Spleen (tissue), 11 donors: ENCODE measurements around the gene HNRNPM. TPM values are rescaled to one million over a fixed set of nuclear protein-coding genes. Genes with fewer than 3 reads are reported as not detected.
A peak's percentile ranks its signal among the peaks of the same experiment; 100 is the strongest.

ENCODE experiments used
- DNase-seq: peaks from one replicate; pipeline ENCODE4 v3.0.0-alpha.2; 2020
- H3K27ac ChIP-seq, 8 donors: fragments of 200-600 bp; sonication (generic) in 7 of 8; 1 replicate in 4 of 8; 2 replicates in 4 of 8; pipeline versions ENCODE4 v1.5.0 to v1.8.0; 2016 to 2021; ENCODE audit warnings: inconsistent platforms in 4 of 8, mild to moderate bottlenecking in 4 of 8, moderate library complexity in 1 of 8
- H3K27me3 ChIP-seq, 7 donors: fragments of 200-600 bp; sonication (generic) in 6 of 7; replicated peaks in 1 of 7; 1 replicate in 4 of 7; 2 replicates in 3 of 7; pipeline versions ENCODE4 v1.5.0 to v1.8.0; 2016 to 2021; ENCODE audit warnings: inconsistent platforms in 3 of 7, mild to moderate bottlenecking in 1 of 7
- H3K36me3 ChIP-seq, 6 donors: fragments of 200-600 bp; sonication (generic) in 5 of 6; 1 replicate in 4 of 6; 2 replicates in 2 of 6; pipeline versions ENCODE4 v1.5.0 to v1.8.0; 2016 to 2021; ENCODE audit warnings: inconsistent platforms in 2 of 6
- H3K4me1 ChIP-seq, 6 donors: fragments of 200-600 bp; sonication (generic) in 5 of 6; 1 replicate in 3 of 6; 2 replicates in 3 of 6; pipeline versions ENCODE4 v1.5.0 to v1.8.0; 2016 to 2021; ENCODE audit warnings: inconsistent platforms in 3 of 6
- H3K4me3 ChIP-seq, 8 donors: fragments of 200-600 bp; sonication (generic) in 7 of 8; 1 replicate in 4 of 8; 2 replicates in 4 of 8; pipeline versions ENCODE4 v1.5.0 to v1.8.0; 2016 to 2021; ENCODE audit warnings: inconsistent platforms in 4 of 8, mild to moderate bottlenecking in 4 of 8, moderate library complexity in 2 of 8
- H3K9me3 ChIP-seq, 8 donors: fragments of 200-600 bp; sonication (generic) in 7 of 8; 1 replicate in 4 of 8; 2 replicates in 4 of 8; pipeline versions ENCODE4 v1.5.0 to v1.8.0; 2016 to 2021; ENCODE audit warnings: inconsistent platforms in 4 of 8
- CTCF ChIP-seq, 11 experiments: fragments of 200-600 bp in 7 of 11; fragments of 450-650 bp in 4 of 11; sonication (generic) in 4 of 11; IDR thresholded peaks in 8 of 11; conservative IDR thresholded peaks in 3 of 11; 1 replicate in 7 of 11; 2 replicates in 4 of 11; pipeline versions ENCODE4 v1.4.0 to v1.8.0; 2016 to 2021; ENCODE audit warnings: antibody characterized with exemption in 11 of 11, inconsistent platforms in 4 of 11, mild to moderate bottlenecking in 1 of 11
- POLR2A ChIP-seq, 3 donors: fragments of 450-650 bp; IDR thresholded peaks; one replicate each; pipeline ENCODE4 v1.5.1; 2017; ENCODE audit warnings: antibody characterized with exemption in 3 of 3, mild to moderate bottlenecking in 1 of 3
- POLR2AphosphoS5 ChIP-seq, 3 donors: sonication (generic); formaldehyde crosslinking; IDR thresholded peaks; one replicate each; pipeline ENCODE4 v1.5.1; 2017; ENCODE audit warnings: antibody characterized with exemption in 3 of 3
- WGBS, 5 donors: extraction: QIAGEN DNeasy Blood & Tissue Kit in 3 of 5; methylation state at CpG; one replicate each; pipeline versions ENCODE4 v1.1.5 to v1.1.7; 2013 to 2018; 5-methylcytosine and 5-hydroxymethylcytosine counted together
- intact Hi-C: fragments of 100-400 bp; cut with DNase I; formaldehyde crosslinking; loops from one replicate; pipeline ENCODE4 v1.15.0; 2023; ENCODE audit warnings: low total_unique reads
- polyA plus RNA-seq, 3 donors: library from polyadenylated mRNA; stranded (reverse); fragments of 200-250 nt; gene quantifications; one replicate each; pipeline ENCODE4 v1.2.1, GENCODE V29; 2013
- total RNA-seq, 7 donors: library from RNA; depleted of rRNA in 3 of 7; stranded (reverse); fragments of >200 nt in 3 of 7; fragmentation: NEBNext Ultra II Directional in 4 of 7; extraction: Animal tissue kit (Norgen Biotek cat#: 25700) in 4 of 7; gene quantifications; one replicate each; pipeline versions ENCODE4 v1.1.0 to v1.2.1, GENCODE V29; 2016 to 2021
- donor health status: healthy with polysubstance abuse.
- donor health status: DM: no; HTN: no; CAD: no; lungs with moderate emphysema.
- donor health status: DM: no; HTN: no; CAD: no.
- donor health status: Bipolar disorder and iron deficiency.
- donor health status: healthy.
- donor health status: DM: no; HTN: no; CAD: no.
- donor health status: DM: yes; HTN: yes; CAD: no.

Gene HNRNPM
- total and polyA plus RNA-seq, 10 donors = 77.1 to 229 (median 138) TPM

- intact Hi-C loops = no loop called here
- H3K27me3 ChIP-seq = peaks cover 0 to 8% (median 0%) of the 10 kb centered on the region in 7 donors
- H3K4me3 ChIP-seq = peak overlapping the region in 6 of 8 donors; percentile 7 to 58 (median 20)
- H3K9me3 ChIP-seq = no peaks in the 10 kb centered on the region
- H3K36me3 ChIP-seq = peaks cover 0 to 26% (median 0%) of the 10 kb centered on the region in 6 donors
- no peak for DNase-seq
- WGBS, 5 donors = 42 to 76% (median 61%) methylated on average over 4 to 6 of the region's 6 CpGs
- peaks cover 5 to 93% (median 33%) of the 10 kb centered on the region in 6 donors for H3K4me1 ChIP-seq
- peak overlapping the region in 7 of 8 donors; percentile 44 to 95 (median 79) for H3K27ac ChIP-seq
- TF ChIP-seq CTCF (IDR thresholded peaks at IDR 0.05 in 8 of 11, conservative IDR thresholded peaks at IDR 0.05 in 3 of 11) = no peak
- TF ChIP-seq POLR2AphosphoS5 (IDR thresholded peaks at IDR 0.05) = no peak
- no peak for TF ChIP-seq POLR2A (IDR thresholded peaks at IDR 0.05)
Observed at GRCh38 chr19:8501516-8501915, 56.7 kb downstream of the HNRNPM start.

- peaks cover 0 to 22% (median 0%) of the 10 kb centered on the region in 6 donors for H3K36me3 ChIP-seq
- TF ChIP-seq POLR2A (IDR thresholded peaks at IDR 0.05) (no peak), POLR2AphosphoS5 (IDR thresholded peaks at IDR 0.05) (peak in 1 of 3 donors; percentile 5)
- peaks cover 0 to 8% (median 0%) of the 10 kb centered on the region in 7 donors for H3K27me3 ChIP-seq
- H3K27ac ChIP-seq = peak overlapping the region in 7 of 8 donors; percentile 44 to 95 (median 79)
- 45 to 57% (median 46%) methylated on average over 9 to 14 of the region's 14 CpGs for WGBS, 5 donors
- peak overlapping the region in 6 of 8 donors; percentile 7 to 58 (median 20) for H3K4me3 ChIP-seq
- intact Hi-C loops = no loop called here
- DNase-seq = no peak
- no peaks in the 10 kb centered on the region for H3K9me3 ChIP-seq
- H3K4me1 ChIP-seq = peaks cover 5 to 94% (median 34%) of the 10 kb centered on the region in 6 donors
Observed at GRCh38 chr19:8501981-8502380, 57.2 kb downstream of the HNRNPM start.

- WGBS, 5 donors = 53 to 88% (median 64%) methylated on average over 7 of the region's 7 CpGs
- Histone ChIP-seq H3K27me3 (peaks cover 0 to 8% (median 0%) of the 10 kb centered on the region in 7 donors), H3K36me3 (peaks cover 0 to 8% (median 0%) of the 10 kb centered on the region in 6 donors), H3K4me1 (peaks cover 5 to 87% (median 34%) of the 10 kb centered on the region in 6 donors), H3K27ac (peak overlapping the region in 7 of 8 donors; percentile 20 to 95 (median 79)), H3K4me3 (peak overlapping the region in 1 of 8 donors; percentile 34), H3K9me3 (no peaks in the 10 kb centered on the region)
- peak in 1 of 3 donors; percentile 39 for TF ChIP-seq POLR2AphosphoS5 (IDR thresholded peaks at IDR 0.05)
- TF ChIP-seq POLR2A (IDR thresholded peaks at IDR 0.05) = no peak
- intact Hi-C loops = no loop called here
- no peak for DNase-seq
Observed at GRCh38 chr19:8503510-8503909, 58.7 kb downstream of the HNRNPM start.

- H3K36me3 ChIP-seq = peaks cover 0 to 2% (median 0%) of the 10 kb centered on the region in 6 donors
- H3K27ac ChIP-seq = peak overlapping the region in 6 of 8 donors; percentile 51 to 95 (median 81)
- TF ChIP-seq CTCF (IDR thresholded peaks at IDR 0.05 in 8 of 11, conservative IDR thresholded peaks at IDR 0.05 in 3 of 11) (no peak), POLR2AphosphoS5 (IDR thresholded peaks at IDR 0.05) (no peak), POLR2A (IDR thresholded peaks at IDR 0.05) (no peak)
- no peaks in the 10 kb centered on the region for H3K9me3 ChIP-seq
- DNase-seq = no peak
- no peak overlapping the region for H3K4me3 ChIP-seq
- peaks cover 0 to 8% (median 0%) of the 10 kb centered on the region in 7 donors for H3K27me3 ChIP-seq
- intact Hi-C loops = no loop called here
- peaks cover 5 to 82% (median 34%) of the 10 kb centered on the region in 6 donors for H3K4me1 ChIP-seq
- WGBS, 5 donors = 39 to 64% (median 54%) methylated on average over 7 of the region's 7 CpGs
Observed at GRCh38 chr19:8504171-8504570, 59.4 kb downstream of the HNRNPM start.

GRCh38 chr19:8504919-8505318, 60.1 kb downstream of the HNRNPM start:
- peak overlapping the region in 5 of 8 donors; percentile 70 to 95 (median 83) for H3K27ac ChIP-seq
- TF ChIP-seq CTCF (IDR thresholded peaks at IDR 0.05 in 8 of 11, conservative IDR thresholded peaks at IDR 0.05 in 3 of 11) = no peak
- no peak for TF ChIP-seq POLR2A (IDR thresholded peaks at IDR 0.05)
- TF ChIP-seq POLR2AphosphoS5 (IDR thresholded peaks at IDR 0.05) = no peak
- DNase-seq = no peak
- H3K4me1 ChIP-seq = peaks cover 5 to 77% (median 34%) of the 10 kb centered on the region in 6 donors
- intact Hi-C loops = no loop called here
- peaks cover 0 to 8% (median 0%) of the 10 kb centered on the region in 6 donors for H3K36me3 ChIP-seq
- no peaks in the 10 kb centered on the region for H3K9me3 ChIP-seq
- peak overlapping the region in 1 of 8 donors; percentile 87 for H3K4me3 ChIP-seq
- peaks cover 0 to 8% (median 0%) of the 10 kb centered on the region in 7 donors for H3K27me3 ChIP-seq
- WGBS, 5 donors = 70 to 82% (median 75%) methylated on average over 6 of the region's 6 CpGs
